Effector memory CD8-positive, alpha-beta T cell (primary cell): ENCODE measurements around the gene XCR1.

Experiments
- ATAC-seq: fragments of 150-1000 bp; cut with Tn5 transposase; replicated peaks from 2 replicates; pipeline ENCODE4 v1.10.0; 2021; ENCODE audit warnings: mild to moderate bottlenecking, moderate library complexity
- DNase-seq, 3 experiments: peaks; one replicate each; pipeline ENCODE4 v3.0.0; 2021
- H3K27ac Mint-ChIP-seq, 2 donors: one replicate each; pipeline ENCODE4 v1.8.0; 2022; ENCODE audit warnings: mild to moderate bottlenecking in 2 of 2, mixed read lengths in 2 of 2, moderate library complexity in 2 of 2
- H3K27me3 Mint-ChIP-seq, 2 donors: one replicate each; pipeline ENCODE4 v1.8.0; 2022; ENCODE audit warnings: mixed read lengths in 2 of 2
- H3K36me3 Mint-ChIP-seq: one replicate; pipeline ENCODE4 v1.8.0; 2022; ENCODE audit warnings: mild to moderate bottlenecking, moderate library complexity, mixed read lengths; ENCODE audit not compliant: insufficient read depth
- H3K4me1 Mint-ChIP-seq, 2 donors: one replicate each; pipeline ENCODE4 v1.8.0; 2022; ENCODE audit warnings: low read depth in 2 of 2, mixed read lengths in 2 of 2
- H3K4me3 Mint-ChIP-seq, 2 donors: one replicate each; pipeline ENCODE4 v1.8.0; 2022; ENCODE audit warnings: mild to moderate bottlenecking in 2 of 2, mixed read lengths in 2 of 2, moderate library complexity in 2 of 2
- H3K9me3 Mint-ChIP-seq, 2 donors: one replicate each; pipeline ENCODE4 v1.8.0; 2022; ENCODE audit warnings: mixed read lengths in 2 of 2
- total RNA-seq, 9 experiments: gene quantifications; one replicate each; lab custom pipeline; 2026; lab: John Stamatoyannopoulos, UW

XCR1 gene
- total RNA-seq, result 0 to 0.21 (median 0) reads per million in 9 experiments

- H3K4me3 Mint-ChIP-seq, result no peak within 1 kb of the TSS
- no peak for DNase-seq
- peaks cover 3 to 8% of the 10 kb centered on the region in 2 donors for H3K4me1 Mint-ChIP-seq
- no peaks in the 10 kb centered on the region for H3K27me3 Mint-ChIP-seq
- no peaks in the 10 kb centered on the region for H3K36me3 Mint-ChIP-seq
- H3K9me3 Mint-ChIP-seq, result peaks cover 0 to 4% of the 10 kb centered on the region in 2 donors
- no peak for ATAC-seq
- H3K27ac Mint-ChIP-seq, result peak within 1 kb of the TSS in 1 of 2 donors; percentile 76
These were observed at the start of gene XCR1 for GRCh38 chr3:46027021-46027705. TSS of gene XCR1 (minus strand) at chr3:46027483. CDS start at chr3:46021947, 5,536 bp downstream.

- ATAC-seq (no peak), DNase-seq (no peak)
- no peak overlapping the region for H3K4me3 Mint-ChIP-seq
- H3K4me1 Mint-ChIP-seq, result peaks cover 18 to 19% of the 10 kb centered on the region in 2 donors
- H3K36me3 Mint-ChIP-seq, result no peaks in the 10 kb centered on the region
- H3K27ac Mint-ChIP-seq, result no peak overlapping the region
- no peaks in the 10 kb centered on the region for H3K27me3 Mint-ChIP-seq
- H3K9me3 Mint-ChIP-seq, result peaks cover 0 to 1% of the 10 kb centered on the region in 2 donors
These were observed 49.3 kb upstream of the XCR1 start for GRCh38 chr3:46076606-46077005.

DNA sequence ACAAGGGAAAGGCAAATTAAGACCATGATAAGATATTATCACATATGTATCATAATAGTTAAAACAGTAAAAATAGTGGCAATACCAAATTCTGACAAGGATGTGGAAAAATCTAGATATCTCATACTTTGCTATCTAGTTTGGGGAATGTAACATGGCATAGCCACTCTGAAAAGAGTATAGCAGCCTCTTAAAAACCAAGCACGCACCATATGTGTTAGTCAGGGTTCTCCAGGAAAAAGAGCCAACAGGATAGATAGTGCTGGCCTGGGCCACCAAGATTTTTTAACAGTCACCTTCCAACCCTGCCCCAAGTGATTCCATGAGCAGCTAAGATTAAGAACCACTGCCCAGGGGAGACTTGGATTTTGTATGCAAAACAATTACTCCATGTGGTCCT, 48.5 kb upstream of the XCR1 start:
- Mint-ChIP-seq H3K4me1 (peaks cover 26% of the 10 kb centered on the region in 2 donors), H3K27ac (no peak overlapping the region), H3K27me3 (no peaks in the 10 kb centered on the region), H3K36me3 (no peaks in the 10 kb centered on the region), H3K9me3 (peaks cover 6 to 9% of the 10 kb centered on the region in 2 donors), H3K4me3 (no peak overlapping the region)
- DNase-seq (no peak), ATAC-seq (no peak)

GRCh38 chr3:46071222-46071858, 44.1 kb upstream of the XCR1 start:
- Mint-ChIP-seq H3K27ac (peak overlapping the region in 1 of 2 donors; percentile 88), H3K36me3 (peaks cover under 1% of the 10 kb centered on the region), H3K4me1 (peaks cover 50 to 59% of the 10 kb centered on the region in 2 donors), H3K4me3 (peak overlapping the region; percentile 11 to 56), H3K27me3 (no peaks in the 10 kb centered on the region), H3K9me3 (peaks cover 8 to 11% of the 10 kb centered on the region in 2 donors)
- ATAC-seq (no peak), DNase-seq (no peak)

DNA sequence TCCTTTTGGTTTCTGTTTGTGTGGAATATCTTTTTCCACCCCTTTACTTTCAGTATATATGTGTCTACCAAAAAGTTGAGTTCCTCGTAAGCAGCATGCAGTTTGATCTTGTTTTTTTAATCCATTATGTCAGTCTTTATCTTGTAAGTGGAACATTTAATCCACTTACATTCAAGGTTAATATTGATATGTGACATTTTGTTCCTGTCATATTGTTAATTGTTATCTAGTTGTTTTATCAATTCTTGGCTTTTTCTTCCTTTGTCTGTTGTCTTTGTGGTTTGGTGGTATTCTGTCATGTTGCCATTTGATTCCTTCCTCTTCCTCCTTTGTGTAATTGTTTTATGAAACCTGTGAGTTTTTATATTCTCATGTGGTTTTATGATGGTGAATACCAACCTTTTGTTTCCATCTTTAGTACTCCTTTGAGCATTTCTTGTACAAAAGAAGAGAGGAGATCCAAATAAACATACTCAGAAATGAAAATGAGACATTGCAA, 43.4 kb upstream of the XCR1 start:
- ATAC-seq, result no peak
- H3K4me1 Mint-ChIP-seq, result peaks cover 56 to 64% of the 10 kb centered on the region in 2 donors
- H3K36me3 Mint-ChIP-seq, result peaks cover 4% of the 10 kb centered on the region
- H3K27me3 Mint-ChIP-seq, result no peaks in the 10 kb centered on the region
- H3K27ac Mint-ChIP-seq, result peak overlapping the region in 1 of 2 donors; percentile 88
- H3K4me3 Mint-ChIP-seq, result peak overlapping the region; percentile 11 to 56
- no peak for DNase-seq
- H3K9me3 Mint-ChIP-seq, result peaks cover 8 to 11% of the 10 kb centered on the region in 2 donors

- DNase-seq, result peak in 2 of 3 experiments; percentile 13 to 16
- Mint-ChIP-seq H3K4me1 (peaks cover 66 to 68% of the 10 kb centered on the region in 2 donors), H3K36me3 (peaks cover 11% of the 10 kb centered on the region), H3K27me3 (no peaks in the 10 kb centered on the region), H3K9me3 (peaks cover 8 to 11% of the 10 kb centered on the region in 2 donors), H3K4me3 (peak overlapping the region; percentile 56 to 84), H3K27ac (peak overlapping the region; percentile 88 to 97)
- peak; percentile 21 for ATAC-seq
These were observed 41.2 kb upstream of the XCR1 start for GRCh38 chr3:46068501-46068900.

DNA sequence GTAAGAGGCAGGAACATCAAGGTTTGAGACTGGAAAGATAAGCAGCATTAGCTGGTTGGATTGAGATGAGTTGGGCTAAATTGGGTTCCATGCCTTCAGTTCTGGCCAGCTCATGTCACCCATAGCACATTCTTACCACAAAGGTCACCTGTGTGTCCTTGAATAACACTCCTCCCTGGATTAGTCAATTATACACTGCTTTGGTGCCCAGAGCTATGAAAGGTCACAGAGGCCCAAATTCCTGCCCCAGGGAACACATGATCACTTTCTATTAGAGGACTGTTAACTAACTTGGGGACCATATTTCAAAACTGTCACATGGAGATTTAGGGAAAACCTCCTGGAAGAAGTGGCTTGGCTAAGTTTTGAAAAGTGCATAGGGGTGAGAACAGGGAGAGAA, 40.1 kb upstream of the XCR1 start:
- no peak for ATAC-seq
- H3K4me1 Mint-ChIP-seq, result peaks cover 68% of the 10 kb centered on the region in 2 donors
- no peaks in the 10 kb centered on the region for H3K27me3 Mint-ChIP-seq
- peaks cover 8 to 11% of the 10 kb centered on the region in 2 donors for H3K9me3 Mint-ChIP-seq
- peaks cover 11% of the 10 kb centered on the region for H3K36me3 Mint-ChIP-seq
- H3K27ac Mint-ChIP-seq, result peak overlapping the region; percentile 88 to 97
- H3K4me3 Mint-ChIP-seq, result peak overlapping the region; percentile 56 to 84
- no peak for DNase-seq

- Mint-ChIP-seq H3K9me3 (peaks cover 1 to 2% of the 10 kb centered on the region in 2 donors), H3K36me3 (peaks cover 11% of the 10 kb centered on the region), H3K4me1 (peaks cover 58 to 61% of the 10 kb centered on the region in 2 donors), H3K27ac (peak overlapping the region; percentile 88 to 97), H3K27me3 (no peaks in the 10 kb centered on the region), H3K4me3 (peak overlapping the region; percentile 56 to 84)
- no peak for DNase-seq
- no peak for ATAC-seq
These were observed 38.5 kb upstream of the XCR1 start for GRCh38 chr3:46065750-46066256.

- Mint-ChIP-seq H3K27me3 (no peaks in the 10 kb centered on the region), H3K27ac (peak overlapping the region; percentile 88 to 97), H3K4me1 (peaks cover 53 to 56% of the 10 kb centered on the region in 2 donors), H3K36me3 (peaks cover 11% of the 10 kb centered on the region), H3K9me3 (no peaks in the 10 kb centered on the region), H3K4me3 (peak overlapping the region; percentile 56 to 84)
- DNase-seq (peak; percentile 76 to 84 (median 80)), ATAC-seq (peak; percentile 82)
These were observed 38.0 kb upstream of the XCR1 start for GRCh38 chr3:46065294-46065705.

DNA sequence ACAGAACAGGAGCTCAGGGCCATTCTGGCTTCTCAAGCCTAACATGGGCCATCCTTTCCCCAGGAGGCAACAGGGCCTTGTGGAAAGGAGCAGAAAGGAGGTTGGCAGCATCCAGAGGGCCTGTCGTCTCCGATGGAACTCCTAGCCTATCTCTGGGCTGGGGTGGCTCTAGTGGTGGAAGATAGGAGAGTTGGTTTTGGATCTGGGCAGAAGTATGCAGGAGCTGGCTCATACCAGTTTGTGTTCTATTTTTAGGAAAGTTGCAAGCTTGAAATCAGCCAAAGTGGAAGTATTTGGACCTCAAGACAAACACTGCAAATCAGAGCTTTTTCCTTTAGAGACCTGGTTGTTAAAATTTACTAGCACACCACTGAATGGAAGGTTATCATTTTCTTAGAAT, 35.4 kb upstream of the XCR1 start:
- no peak for DNase-seq
- ATAC-seq, result no peak
- H3K4me1 Mint-ChIP-seq, result peaks cover 27 to 34% of the 10 kb centered on the region in 2 donors

GRCh38 chr3:46061887-46062286, 34.6 kb upstream of the XCR1 start:
- DNase-seq (no peak), ATAC-seq (no peak)
- no peak overlapping the region for H3K27ac Mint-ChIP-seq
- H3K4me1 Mint-ChIP-seq, result peaks cover 19 to 26% of the 10 kb centered on the region in 2 donors
- H3K4me3 Mint-ChIP-seq, result no peak overlapping the region
- no peaks in the 10 kb centered on the region for H3K27me3 Mint-ChIP-seq
- peaks cover 11% of the 10 kb centered on the region for H3K36me3 Mint-ChIP-seq
- H3K9me3 Mint-ChIP-seq, result no peaks in the 10 kb centered on the region

More for the DNA sequence above, 35.4 kb upstream of the XCR1 start:
- no peaks in the 10 kb centered on the region for H3K9me3 Mint-ChIP-seq
- peaks cover 11% of the 10 kb centered on the region for H3K36me3 Mint-ChIP-seq
- no peak overlapping the region for H3K27ac Mint-ChIP-seq
- H3K27me3 Mint-ChIP-seq, result no peaks in the 10 kb centered on the region
- H3K4me3 Mint-ChIP-seq, result no peak overlapping the region

- Mint-ChIP-seq H3K36me3 (peaks cover 9% of the 10 kb centered on the region), H3K4me3 (no peak overlapping the region), H3K4me1 (peaks cover 12 to 21% of the 10 kb centered on the region in 2 donors), H3K27ac (no peak overlapping the region), H3K27me3 (no peaks in the 10 kb centered on the region), H3K9me3 (no peaks in the 10 kb centered on the region)
- DNase-seq (no peak), ATAC-seq (no peak)
These were observed 33.9 kb upstream of the XCR1 start for GRCh38 chr3:46061108-46061720.

DNA sequence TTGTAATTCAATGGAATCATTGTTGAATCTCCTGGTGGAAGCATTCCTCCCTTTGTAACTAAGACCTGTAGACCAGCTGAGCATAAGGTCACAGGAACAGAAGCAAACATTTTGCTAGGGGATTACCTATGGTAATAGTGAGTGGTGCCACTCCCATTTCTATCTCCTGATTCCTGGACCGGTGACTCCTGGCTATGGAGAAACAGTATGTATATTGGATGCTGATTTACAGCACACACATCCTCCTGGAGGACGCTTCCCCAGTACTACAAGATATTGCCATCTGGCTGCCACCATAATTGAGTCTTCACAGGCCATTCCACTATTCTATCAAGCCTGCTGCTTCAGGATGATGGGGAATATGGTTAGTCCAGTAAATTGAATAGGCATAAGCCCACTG, 33.3 kb upstream of the XCR1 start:
- H3K27ac Mint-ChIP-seq, result no peak overlapping the region
- DNase-seq (no peak), ATAC-seq (no peak)
- H3K36me3 Mint-ChIP-seq, result peaks cover 5% of the 10 kb centered on the region
- no peaks in the 10 kb centered on the region for H3K27me3 Mint-ChIP-seq
- no peak overlapping the region for H3K4me3 Mint-ChIP-seq
- no peaks in the 10 kb centered on the region for H3K9me3 Mint-ChIP-seq
- H3K4me1 Mint-ChIP-seq, result peaks cover 10 to 15% of the 10 kb centered on the region in 2 donors
